ENCODE measurements around the gene KTN1. TPM values are rescaled to one million over a fixed set of nuclear protein-coding genes. Genes with fewer than 3 reads are reported as not detected.

Gene KTN1
- total RNA-seq, 1 donor from 2014 or later, result 138 TPM

DNA sequence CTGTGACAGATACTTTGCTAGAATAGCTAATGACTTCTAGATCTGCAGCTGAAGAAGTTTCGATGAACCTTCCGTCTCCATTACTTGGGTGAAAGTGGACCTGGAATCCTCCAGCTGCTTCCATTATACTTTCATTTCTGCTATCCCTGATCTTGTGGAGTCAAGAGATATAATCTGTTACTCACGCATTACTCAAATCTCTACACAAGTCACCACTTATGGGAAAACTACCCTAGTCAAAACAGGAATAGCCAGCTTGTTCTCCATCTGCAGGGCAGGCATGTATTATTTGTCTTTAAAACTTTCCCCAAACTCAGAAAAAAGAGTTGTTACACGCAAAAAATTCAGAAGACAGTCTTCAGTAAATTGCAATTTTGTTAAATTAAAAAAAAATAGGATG is 2.8 kb upstream of the KTN1 start:
- Mint-ChIP-seq H3K9me3 (ENCODE audit: unreplicated experiment) (no peaks in the 10 kb centered on the region), H3K4me3 (ENCODE audit: unreplicated experiment) (no peak overlapping the region), H3K27ac (ENCODE audit: unreplicated experiment) (no peak overlapping the region), H3K36me3 (ENCODE audit: unreplicated experiment) (no peaks in the 10 kb centered on the region), H3K4me1 (ENCODE audit: unreplicated experiment) (peaks cover 26% of the 10 kb centered on the region), H3K27me3 (ENCODE audit: unreplicated experiment) (no peaks in the 10 kb centered on the region)
- no peak for DNase-seq (ENCODE audit: extremely low spot score, unreplicated experiment)
- TF ChIP-seq, protein P1, sequence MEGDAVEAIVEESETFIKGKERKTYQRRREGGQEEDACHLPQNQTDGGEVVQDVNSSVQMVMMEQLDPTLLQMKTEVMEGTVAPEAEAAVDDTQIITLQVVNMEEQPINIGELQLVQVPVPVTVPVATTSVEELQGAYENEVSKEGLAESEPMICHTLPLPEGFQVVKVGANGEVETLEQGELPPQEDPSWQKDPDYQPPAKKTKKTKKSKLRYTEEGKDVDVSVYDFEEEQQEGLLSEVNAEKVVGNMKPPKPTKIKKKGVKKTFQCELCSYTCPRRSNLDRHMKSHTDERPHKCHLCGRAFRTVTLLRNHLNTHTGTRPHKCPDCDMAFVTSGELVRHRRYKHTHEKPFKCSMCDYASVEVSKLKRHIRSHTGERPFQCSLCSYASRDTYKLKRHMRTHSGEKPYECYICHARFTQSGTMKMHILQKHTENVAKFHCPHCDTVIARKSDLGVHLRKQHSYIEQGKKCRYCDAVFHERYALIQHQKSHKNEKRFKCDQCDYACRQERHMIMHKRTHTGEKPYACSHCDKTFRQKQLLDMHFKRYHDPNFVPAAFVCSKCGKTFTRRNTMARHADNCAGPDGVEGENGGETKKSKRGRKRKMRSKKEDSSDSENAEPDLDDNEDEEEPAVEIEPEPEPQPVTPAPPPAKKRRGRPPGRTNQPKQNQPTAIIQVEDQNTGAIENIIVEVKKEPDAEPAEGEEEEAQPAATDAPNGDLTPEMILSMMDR (IDR thresholded peaks at IDR 0.05), result no peak

DNA sequence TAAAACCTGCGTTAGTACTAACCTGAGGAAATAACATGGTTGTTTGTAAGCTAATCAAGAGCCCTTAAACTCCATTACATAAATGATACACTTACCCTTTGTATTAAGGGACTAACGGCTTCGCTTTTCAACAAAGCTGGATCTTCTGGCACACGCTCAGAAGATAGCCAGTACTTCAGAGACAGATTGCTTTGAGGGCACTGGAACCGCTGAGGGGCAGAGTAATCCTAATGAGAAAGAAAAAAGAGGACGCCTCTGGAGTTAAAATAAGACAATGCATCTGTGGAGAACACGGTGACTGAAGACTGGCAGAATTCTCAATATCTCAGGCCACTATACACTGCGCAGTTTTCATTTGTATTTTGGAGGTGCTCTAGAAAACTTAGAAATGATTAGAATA is 1.5 kb upstream of the KTN1 start:
- H3K27ac Mint-ChIP-seq (ENCODE audit: unreplicated experiment), result peak overlapping the region; percentile 94
- H3K9me3 Mint-ChIP-seq (ENCODE audit: unreplicated experiment), result no peaks in the 10 kb centered on the region
- TF ChIP-seq, protein P1 (IDR thresholded peaks at IDR 0.05), result peak; percentile 6
- no peaks in the 10 kb centered on the region for H3K27me3 Mint-ChIP-seq (ENCODE audit: unreplicated experiment)
- H3K36me3 Mint-ChIP-seq (ENCODE audit: unreplicated experiment), result no peaks in the 10 kb centered on the region
- peak overlapping the region; percentile 96 for H3K4me3 Mint-ChIP-seq (ENCODE audit: unreplicated experiment)
- DNase-seq (ENCODE audit: extremely low spot score, unreplicated experiment), result no peak
- H3K4me1 Mint-ChIP-seq (ENCODE audit: unreplicated experiment), result peaks cover 29% of the 10 kb centered on the region

DNA sequence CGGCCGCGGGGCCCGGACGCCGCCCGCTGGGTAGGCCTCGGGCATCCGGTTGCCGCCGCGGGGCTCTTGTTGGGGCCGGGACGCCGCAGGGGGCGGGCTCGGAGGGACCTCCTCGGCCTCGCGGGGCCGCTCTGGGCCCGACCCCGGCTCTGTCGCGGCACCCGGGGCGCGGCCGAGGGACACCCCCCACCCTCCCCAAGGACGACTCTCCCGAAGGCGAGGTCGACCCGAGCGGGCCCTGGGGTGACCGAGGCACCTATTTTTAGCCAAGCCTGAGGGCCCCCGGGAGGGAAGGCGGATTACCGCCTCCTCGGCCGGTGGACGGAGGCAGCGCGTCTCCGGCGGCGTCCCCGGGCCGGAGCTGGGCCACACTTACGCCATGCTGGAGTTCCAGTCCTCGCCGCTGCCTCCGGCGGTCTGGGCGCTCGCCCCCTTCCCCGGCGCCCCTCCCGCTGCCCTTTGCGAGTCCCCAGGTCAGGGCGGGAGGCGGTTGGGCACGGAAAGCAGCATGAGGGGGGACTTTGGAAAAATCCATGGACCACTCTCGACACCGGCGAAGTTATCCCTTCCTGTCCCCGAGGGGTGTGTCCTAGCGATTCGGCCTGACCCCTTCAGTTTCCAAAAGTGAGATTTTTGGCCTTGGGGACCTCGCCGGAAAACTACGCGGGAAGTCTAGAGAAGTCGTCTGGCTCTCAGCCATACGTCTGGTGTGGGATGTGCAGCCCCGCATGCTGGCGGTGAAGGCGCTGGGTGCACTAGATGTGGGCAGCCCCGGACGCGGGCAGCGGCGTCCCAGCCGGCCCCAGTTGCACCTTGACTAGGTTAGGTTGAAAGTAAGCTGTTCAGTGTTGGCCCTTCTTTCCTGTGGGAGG is 699 bp downstream of the KTN1 start:
- Mint-ChIP-seq H3K27me3 (ENCODE audit: unreplicated experiment) (no peaks in the 10 kb centered on the region), H3K27ac (ENCODE audit: unreplicated experiment) (peak overlapping the region; percentile 79), H3K36me3 (ENCODE audit: unreplicated experiment) (no peaks in the 10 kb centered on the region), H3K4me3 (ENCODE audit: unreplicated experiment) (peak overlapping the region; percentile 87), H3K4me1 (ENCODE audit: unreplicated experiment) (peaks cover 37% of the 10 kb centered on the region), H3K9me3 (ENCODE audit: unreplicated experiment) (no peaks in the 10 kb centered on the region)
- DNase-seq (ENCODE audit: extremely low spot score, unreplicated experiment), result peak; percentile 86
- TF ChIP-seq, protein P1 (IDR thresholded peaks at IDR 0.05), result no peak

DNA sequence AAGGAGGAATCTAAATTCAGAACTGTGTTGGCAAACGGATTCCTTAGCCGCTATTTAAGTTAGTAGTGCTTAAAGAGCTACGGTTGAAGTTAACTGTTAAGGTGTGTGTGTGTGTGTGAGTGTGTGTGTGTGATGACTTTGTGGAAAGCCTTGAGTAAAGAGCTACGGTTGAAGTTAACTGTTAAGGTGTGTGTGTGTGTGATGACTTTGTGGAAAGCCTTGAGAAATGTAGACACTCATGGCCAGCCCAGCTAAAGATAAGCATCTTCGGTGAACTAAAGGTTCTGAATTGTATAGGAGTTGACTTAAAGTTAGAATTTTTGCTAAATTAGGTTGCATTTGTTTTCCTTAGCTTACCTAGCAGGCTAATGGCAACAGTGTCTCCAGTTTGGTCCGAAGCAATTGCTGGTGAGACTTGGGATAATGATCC is 1.4 kb downstream of the KTN1 start:
- Mint-ChIP-seq H3K9me3 (ENCODE audit: unreplicated experiment) (no peaks in the 10 kb centered on the region), H3K4me3 (ENCODE audit: unreplicated experiment) (peak overlapping the region; percentile 87), H3K27me3 (ENCODE audit: unreplicated experiment) (no peaks in the 10 kb centered on the region), H3K27ac (ENCODE audit: unreplicated experiment) (peak overlapping the region; percentile 79), H3K36me3 (ENCODE audit: unreplicated experiment) (no peaks in the 10 kb centered on the region), H3K4me1 (ENCODE audit: unreplicated experiment) (peaks cover 43% of the 10 kb centered on the region)
- DNase-seq (ENCODE audit: extremely low spot score, unreplicated experiment), result no peak
- TF ChIP-seq, protein P1 (IDR thresholded peaks at IDR 0.05), result no peak

DNA sequence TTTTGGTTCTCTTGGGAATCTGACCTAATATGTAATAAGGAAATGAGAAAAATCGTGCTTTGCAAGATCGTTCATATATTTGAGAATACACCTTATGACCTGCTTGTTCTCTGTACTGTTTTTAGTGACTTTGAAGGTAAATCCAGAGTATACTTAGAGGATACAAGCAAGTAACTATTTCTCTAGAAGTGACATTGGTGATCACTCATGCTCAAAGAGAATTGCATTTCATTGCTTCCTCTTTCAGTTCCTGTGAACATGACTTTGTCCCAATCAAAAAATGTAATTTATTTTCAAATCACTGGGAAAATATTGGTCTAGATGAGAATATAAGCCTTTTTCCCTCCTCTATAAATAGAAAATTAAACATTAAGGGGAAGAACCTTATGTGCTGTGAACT is 2.7 kb downstream of the KTN1 start:
- no peak overlapping the region for H3K4me3 Mint-ChIP-seq (ENCODE audit: unreplicated experiment)
- no peak overlapping the region for H3K27ac Mint-ChIP-seq (ENCODE audit: unreplicated experiment)
- no peak for DNase-seq (ENCODE audit: extremely low spot score, unreplicated experiment)
- H3K27me3 Mint-ChIP-seq (ENCODE audit: unreplicated experiment), result no peaks in the 10 kb centered on the region
- peaks cover 57% of the 10 kb centered on the region for H3K4me1 Mint-ChIP-seq (ENCODE audit: unreplicated experiment)
- H3K36me3 Mint-ChIP-seq (ENCODE audit: unreplicated experiment), result no peaks in the 10 kb centered on the region
- H3K9me3 Mint-ChIP-seq (ENCODE audit: unreplicated experiment), result no peaks in the 10 kb centered on the region
- TF ChIP-seq, protein P1 (IDR thresholded peaks at IDR 0.05), result no peak
